ENCODE measurements around the gene PDE9A. TPM values are rescaled to one million over a fixed set of nuclear protein-coding genes. Genes with fewer than 3 reads are reported as not detected.
A peak's percentile ranks its signal among the peaks of the same experiment; 100 is the strongest.
"Not testable (repeated sequence)": the region's sequence is repeated elsewhere in the genome, so short reads cannot be mapped to it uniquely, and the experiment has no call there.

Gene PDE9A
- total and polyA plus RNA-seq, 10 donors = 7.9 to 45.5 (median 23.8) TPM

GRCh38 chr21:42624936-42625335, 28.5 kb upstream of the PDE9A start:
- H3K27ac ChIP-seq = no peak overlapping the region
- H3K4me3 ChIP-seq = no peak overlapping the region
- no peak for TF ChIP-seq POLR2AphosphoS5 (IDR thresholded peaks at IDR 0.05)
- no peak for TF ChIP-seq POLR2A (IDR thresholded peaks at IDR 0.05)
- no peak for TF ChIP-seq CTCF (IDR thresholded peaks at IDR 0.05 in 8 of 11, conservative IDR thresholded peaks at IDR 0.05 in 3 of 11)
- 63 to 72% (median 71%) methylated on average over 6 of the region's 6 CpGs for WGBS, 5 donors
- H3K4me1 ChIP-seq = no peaks in the 10 kb centered on the region
- H3K36me3 ChIP-seq = no peaks in the 10 kb centered on the region
- H3K9me3 ChIP-seq = no peaks in the 10 kb centered on the region
- peaks cover 0 to 58% (median 0%) of the 10 kb centered on the region in 7 donors for H3K27me3 ChIP-seq (replicated peaks in 1 of 7)
- DNase-seq = peak; percentile 11
- intact Hi-C loops (cut with DNase I; ENCODE audit: low total_unique reads) = no loop called here

- TF ChIP-seq POLR2AphosphoS5 (IDR thresholded peaks at IDR 0.05) (no peak), POLR2A (IDR thresholded peaks at IDR 0.05) (no peak), CTCF (IDR thresholded peaks at IDR 0.05 in 8 of 11, conservative IDR thresholded peaks at IDR 0.05 in 3 of 11) (no peak)
- no peak overlapping the region for H3K4me3 ChIP-seq
- H3K4me1 ChIP-seq = no peaks in the 10 kb centered on the region
- intact Hi-C loops (cut with DNase I; ENCODE audit: low total_unique reads) = no loop called here
- peaks cover 0 to 60% (median 0%) of the 10 kb centered on the region in 7 donors for H3K27me3 ChIP-seq (replicated peaks in 1 of 7)
- no peaks in the 10 kb centered on the region for H3K9me3 ChIP-seq
- no peak overlapping the region for H3K27ac ChIP-seq
- WGBS, 5 donors = 89 to 96% (median 92%) methylated on average over 14 of the region's 14 CpGs
- H3K36me3 ChIP-seq = no peaks in the 10 kb centered on the region
- DNase-seq = peak; percentile 44
Observed at GRCh38 chr21:42626171-42626570, 27.2 kb upstream of the PDE9A start.

- Histone ChIP-seq H3K27me3 (replicated peaks in 1 of 7) (peaks cover 0 to 52% (median 0%) of the 10 kb centered on the region in 7 donors), H3K9me3 (no peaks in the 10 kb centered on the region), H3K4me3 (no peak overlapping the region), H3K36me3 (no peaks in the 10 kb centered on the region), H3K27ac (no peak overlapping the region), H3K4me1 (no peaks in the 10 kb centered on the region)
- TF ChIP-seq CTCF (IDR thresholded peaks at IDR 0.05 in 8 of 11, conservative IDR thresholded peaks at IDR 0.05 in 3 of 11) = no peak
- no peak for TF ChIP-seq POLR2AphosphoS5 (IDR thresholded peaks at IDR 0.05)
- no peak for TF ChIP-seq POLR2A (IDR thresholded peaks at IDR 0.05)
- DNase-seq = peak; percentile 33
- intact Hi-C loops (cut with DNase I; ENCODE audit: low total_unique reads) = no loop called here
- WGBS, 5 donors = 81 to 91% (median 88%) methylated on average over 15 of the region's 15 CpGs
Observed at GRCh38 chr21:42627527-42628289, 25.7 kb upstream of the PDE9A start.

GRCh38 chr21:42628466-42629061, 24.9 kb upstream of the PDE9A start:
- H3K4me3 ChIP-seq; intact Hi-C loops (cut with DNase I; ENCODE audit: low total_unique reads); DNase-seq; H3K4me1 ChIP-seq; H3K36me3 ChIP-seq; H3K9me3 ChIP-seq; H3K27ac ChIP-seq: not testable (repeated sequence)
- H3K27me3 ChIP-seq (replicated peaks in 1 of 7) = peaks cover 0 to 47% (median 0%) of the 10 kb centered on the region in 7 donors
- 84 to 91% (median 87%) methylated on average over 2 of the region's 2 CpGs for WGBS, 5 donors

Measured in spleen (tissue), 11 donors.